GM18909 (cell line): ENCODE data around the gene STK32B.
"Not testable (repeated sequence)": the region's sequence is repeated elsewhere in the genome, so short reads cannot be mapped to it uniquely, and the experiment has no call there.

ENCODE experiments used
- ATAC-seq: cut with Tn5 transposase; IDR thresholded peaks from one replicate; pipeline ENCODE4 v1.9.1; 2021; ENCODE audit warnings: mild to moderate bottlenecking; ENCODE audit not compliant: unreplicated experiment, poor library complexity

Gene STK32B

GRCh38 chr4:5156682-5157081 lies 105.4 kb downstream of the STK32B start:
- ATAC-seq = no peak

DNA sequence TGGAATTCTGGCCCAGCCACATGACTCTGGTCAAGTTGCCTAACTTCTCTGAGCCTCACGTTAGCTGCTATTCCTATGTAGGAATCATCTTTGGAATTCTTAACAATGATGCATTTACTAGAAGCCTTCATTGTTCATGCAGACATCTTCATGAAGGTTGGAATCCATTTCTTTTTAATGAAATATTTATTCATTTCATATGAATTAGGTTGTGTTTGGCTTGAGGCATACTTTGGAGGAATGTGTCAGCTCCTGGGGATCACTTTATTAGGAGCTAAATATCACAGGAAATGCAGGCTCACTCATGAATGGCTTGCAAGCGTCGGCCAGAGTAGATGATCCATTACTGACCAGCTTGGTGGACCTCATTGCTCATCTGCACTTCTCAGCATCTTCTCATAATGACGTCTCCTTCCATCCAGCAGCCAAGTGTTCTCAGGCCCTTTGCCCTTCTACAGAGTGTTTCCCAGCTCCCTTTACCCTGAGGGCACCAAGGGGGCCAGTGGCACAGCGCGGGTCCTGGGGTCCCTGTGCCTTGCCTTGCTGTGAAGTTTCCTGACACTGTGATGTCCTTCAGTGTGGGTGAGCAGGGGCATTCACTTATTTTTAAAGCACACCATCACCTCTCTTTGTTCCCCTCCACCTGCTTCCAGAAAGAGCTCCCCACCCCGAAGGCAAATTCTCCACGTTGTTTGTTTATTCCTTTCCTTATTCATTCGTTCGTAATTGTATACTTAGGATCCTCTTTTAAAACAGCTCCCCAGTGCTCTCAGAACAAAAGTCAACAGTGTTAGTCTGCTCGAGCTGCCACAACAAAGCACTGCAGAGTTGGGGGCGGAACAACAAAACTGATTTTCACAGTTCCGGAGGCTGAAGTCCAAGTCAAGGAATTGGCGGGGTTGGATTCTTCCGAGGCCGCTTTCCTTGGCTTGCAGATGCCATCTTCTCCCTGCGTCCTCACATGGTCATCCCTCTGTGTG lies 106.8 kb downstream of the STK32B start:
- no peak for ATAC-seq

DNA sequence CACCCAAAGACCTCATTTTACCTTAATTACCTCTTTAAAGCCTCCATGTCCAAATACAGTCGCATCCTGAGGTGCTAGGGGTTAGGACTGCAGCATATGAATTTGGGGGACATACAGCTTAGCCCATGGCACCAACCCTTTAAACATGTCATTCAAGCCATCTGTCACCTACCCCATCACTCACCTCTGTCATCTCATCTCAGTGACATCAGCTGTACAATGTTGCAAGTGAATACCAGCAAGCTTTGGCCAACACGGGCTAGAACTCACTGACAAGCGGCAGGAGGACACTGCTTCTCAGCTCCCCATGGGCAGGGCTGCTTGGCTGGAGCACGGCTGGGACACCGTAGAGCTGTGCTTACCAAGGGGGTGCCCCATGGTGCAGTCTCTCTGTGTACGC lies 107.5 kb downstream of the STK32B start:
- no peak for ATAC-seq

GRCh38 chr4:5160668-5161067 lies 109.4 kb downstream of the STK32B start:
- no peak for ATAC-seq

DNA sequence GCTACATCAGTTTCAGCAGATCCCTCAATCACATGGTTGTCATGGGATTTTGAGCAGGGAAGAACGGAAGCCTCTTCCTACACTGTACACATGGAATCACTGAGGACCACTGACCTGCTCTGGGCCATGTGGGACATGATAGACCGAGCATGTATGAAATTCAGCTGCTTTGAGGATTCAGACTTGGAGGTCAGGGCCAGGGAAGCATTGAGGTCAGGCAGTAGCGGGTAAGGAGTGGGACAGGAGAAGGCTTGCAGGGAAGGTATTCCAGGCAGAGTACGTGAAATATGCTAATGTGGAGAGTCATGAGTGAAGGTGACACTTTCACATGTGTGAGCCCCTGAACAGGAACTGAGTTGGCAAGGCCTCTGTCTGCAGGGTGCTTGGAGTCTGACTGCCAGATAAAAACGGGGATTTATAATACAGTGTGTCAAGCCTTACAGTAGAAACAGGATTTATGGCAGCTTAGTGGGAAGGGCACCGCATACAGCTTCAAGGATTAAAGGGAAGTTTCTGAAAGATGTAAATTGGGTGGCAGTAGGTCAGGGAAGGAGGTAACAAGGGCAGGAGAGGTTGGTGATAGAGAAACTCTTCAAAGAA lies 111.7 kb downstream of the STK32B start:
- ATAC-seq = no peak

DNA sequence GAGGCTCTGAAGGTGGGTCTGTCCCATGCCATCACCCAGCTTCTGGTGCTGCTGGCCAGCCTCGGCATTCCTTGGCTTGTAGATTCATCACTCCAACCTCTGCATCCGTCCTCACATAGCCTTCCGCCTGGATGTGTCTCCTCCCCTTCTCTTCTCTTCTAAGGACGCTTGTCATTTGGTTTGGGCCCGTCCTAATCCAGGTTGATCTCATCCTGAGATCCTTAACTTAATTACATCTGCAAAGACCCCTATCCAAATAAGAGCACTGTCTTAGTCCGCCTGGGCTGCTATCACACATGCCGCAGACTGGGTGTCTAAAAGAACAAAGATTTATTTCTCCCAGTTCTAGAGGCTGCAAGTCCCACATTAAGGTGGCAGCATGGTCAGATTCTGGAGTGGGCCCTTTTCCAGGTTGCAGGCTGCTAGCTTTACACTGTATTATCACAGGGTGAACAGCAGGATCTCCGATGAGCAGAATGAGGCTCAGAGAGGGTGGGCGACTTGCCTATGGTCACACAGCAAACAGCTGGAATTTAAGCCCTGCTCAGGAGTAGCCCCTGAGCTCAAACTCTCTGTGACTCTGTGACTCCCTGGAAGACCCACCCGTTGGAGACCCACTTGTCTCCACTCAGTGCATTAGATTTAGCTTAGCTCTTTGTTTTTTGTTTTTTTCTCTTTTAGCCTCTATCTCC lies 113.1 kb downstream of the STK32B start:
- ATAC-seq = no peak

DNA sequence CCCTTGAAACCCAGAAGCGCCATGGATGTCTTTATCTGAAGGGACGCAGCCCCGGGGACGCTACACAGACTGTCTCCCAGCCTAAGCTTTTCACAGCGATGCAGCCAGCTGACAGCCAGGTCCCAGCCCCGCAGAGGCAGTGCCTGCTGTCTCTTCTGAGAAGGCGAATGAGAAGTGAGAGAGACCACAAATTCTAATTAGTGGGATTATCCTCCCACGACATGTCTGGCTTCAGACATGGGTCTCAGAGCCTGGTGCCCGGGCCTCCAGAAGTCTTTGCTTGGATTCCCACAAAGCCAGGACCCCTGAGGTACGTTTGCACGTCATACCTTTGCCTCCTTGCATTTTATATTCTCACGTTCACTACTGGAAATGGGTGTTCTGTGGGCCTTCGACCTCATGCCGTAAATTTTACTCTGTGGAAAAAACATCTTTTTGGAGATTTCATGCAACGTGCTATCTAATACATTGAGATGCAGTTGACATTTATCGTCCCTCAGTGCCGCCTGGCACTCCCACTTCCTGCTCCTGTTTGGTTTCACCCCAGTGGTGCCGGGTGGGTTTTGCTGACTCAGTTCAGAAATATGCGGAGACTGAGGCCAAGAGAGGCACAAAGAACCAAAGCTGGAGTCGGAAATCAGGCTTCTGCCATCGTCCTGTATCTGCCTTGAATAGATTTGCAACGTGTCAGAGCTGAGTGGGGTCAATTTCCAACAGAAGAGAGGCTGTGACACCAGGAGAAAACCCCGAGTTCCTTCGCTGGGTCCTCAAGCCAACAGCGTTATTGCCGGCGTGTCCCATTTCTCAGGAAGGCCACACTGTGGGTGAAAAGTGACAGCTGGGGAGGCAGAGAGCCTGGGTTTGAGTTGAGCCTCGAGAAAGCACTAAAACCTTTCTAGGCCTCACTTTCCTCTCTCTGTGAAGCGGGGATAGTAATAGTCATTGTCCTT lies 114.4 kb downstream of the STK32B start:
- no peak for ATAC-seq

GRCh38 chr4:5166377-5166776 lies 115.1 kb downstream of the STK32B start:
- ATAC-seq = no peak

DNA sequence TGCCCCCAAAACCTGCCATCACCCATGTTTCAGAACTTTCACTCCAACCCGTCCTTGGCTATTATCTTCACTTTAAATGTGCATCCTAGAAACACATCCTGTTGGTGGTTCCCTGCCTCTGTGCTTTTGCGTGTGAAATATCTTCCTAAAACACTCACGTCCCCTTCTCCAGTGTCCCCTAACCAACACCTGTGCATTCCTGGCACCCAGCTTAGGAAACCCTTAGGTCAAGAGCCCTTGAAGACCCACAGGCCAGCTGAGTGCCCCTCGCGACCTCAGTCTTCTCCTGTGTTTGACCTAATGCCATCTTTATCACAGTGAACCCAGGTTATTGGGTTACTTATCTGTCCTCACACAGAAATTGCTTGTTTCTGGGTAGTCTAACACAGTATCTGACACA lies 117.6 kb downstream of the STK32B start:
- ATAC-seq = no peak

DNA sequence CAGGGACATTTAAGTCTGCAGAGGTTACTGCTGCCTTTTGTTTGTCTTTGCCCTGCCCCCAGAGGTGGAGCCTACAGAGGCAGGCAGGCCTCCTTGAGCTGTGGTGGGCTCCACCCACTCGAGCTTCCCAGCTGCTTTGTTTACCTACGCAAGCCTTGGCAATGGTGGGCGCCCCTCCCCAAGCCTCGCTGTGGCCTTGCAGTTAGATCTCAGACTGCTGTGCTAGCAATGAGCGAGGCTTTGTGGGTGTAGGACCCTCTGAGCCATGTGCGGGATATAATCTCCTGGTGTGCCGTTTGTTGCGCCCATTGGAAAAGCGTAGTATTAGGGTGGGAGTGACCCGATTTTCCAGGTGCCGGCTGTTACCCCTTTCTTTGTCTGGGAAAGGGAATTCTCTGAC lies 124.6 kb downstream of the STK32B start:
- ATAC-seq = not testable (repeated sequence)

DNA sequence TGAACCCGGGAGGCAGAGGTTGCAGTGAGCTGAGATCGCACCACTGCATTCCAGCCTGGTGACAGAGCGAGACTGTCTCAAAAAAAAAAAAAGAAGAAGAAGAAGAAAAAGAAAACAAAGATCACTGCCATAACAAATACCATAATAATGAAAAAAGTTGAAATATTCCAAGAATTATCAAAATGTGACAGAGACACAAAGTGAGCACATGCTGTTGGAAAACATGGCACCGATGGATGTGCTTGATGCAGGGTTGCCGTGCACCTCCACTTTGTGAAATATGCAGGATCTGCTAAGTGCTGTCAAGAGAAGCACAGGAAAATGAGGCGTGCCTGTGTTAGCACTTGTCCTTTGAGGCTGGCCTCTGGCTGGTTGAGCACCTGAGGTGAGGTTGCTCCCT lies 133.3 kb downstream of the STK32B start:
- ATAC-seq = no peak

- ATAC-seq = no peak
These were observed 134.3 kb downstream of the STK32B start for GRCh38 chr4:5185551-5185950.

DNA sequence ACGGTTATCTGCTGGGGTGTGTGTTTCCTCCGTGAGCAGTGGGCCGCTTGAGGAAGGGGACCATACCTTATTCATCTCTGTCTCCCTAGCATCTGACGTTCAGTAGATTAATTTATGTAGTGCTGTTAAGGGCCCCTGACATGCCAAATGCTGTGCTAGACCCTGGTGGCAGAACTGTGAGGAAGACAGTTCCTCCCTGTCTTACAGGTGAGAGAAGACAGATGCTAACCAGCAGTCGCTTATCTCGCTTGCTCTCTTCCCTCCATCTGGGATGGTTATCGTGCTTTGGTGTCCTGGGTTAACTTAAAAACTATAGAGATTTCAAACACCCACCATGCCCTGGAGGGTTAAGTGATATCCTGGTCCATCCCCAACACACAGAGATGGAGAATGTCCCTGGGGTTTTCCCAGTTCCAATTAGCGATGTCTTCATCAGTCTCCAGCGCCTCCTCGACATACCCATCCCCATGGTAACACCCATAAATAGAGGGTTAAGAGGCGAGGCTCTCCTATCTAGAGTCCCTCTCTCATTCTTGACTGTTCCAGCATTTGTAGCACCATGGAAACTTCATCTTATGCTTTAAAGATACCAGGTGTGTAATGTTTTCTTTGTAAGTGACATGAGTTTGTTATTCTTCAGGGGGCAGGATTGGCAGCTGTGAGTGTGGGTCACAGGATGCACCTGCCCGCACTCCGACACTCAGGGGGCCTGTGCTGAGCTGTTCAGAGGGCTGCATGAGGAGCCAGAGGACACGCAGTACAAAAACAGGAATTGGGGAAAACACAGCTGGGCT lies 135.2 kb downstream of the STK32B start:
- ATAC-seq = no peak

GRCh38 chr4:5188130-5188529 lies 136.8 kb downstream of the STK32B start:
- no peak for ATAC-seq

- no peak for ATAC-seq
These were observed 140.6 kb downstream of the STK32B start for GRCh38 chr4:5191831-5192230.

- ATAC-seq = no peak
These were observed 141.0 kb downstream of the STK32B start for GRCh38 chr4:5192271-5192670.

GRCh38 chr4:5192678-5193077 lies 141.4 kb downstream of the STK32B start:
- ATAC-seq = no peak

DNA sequence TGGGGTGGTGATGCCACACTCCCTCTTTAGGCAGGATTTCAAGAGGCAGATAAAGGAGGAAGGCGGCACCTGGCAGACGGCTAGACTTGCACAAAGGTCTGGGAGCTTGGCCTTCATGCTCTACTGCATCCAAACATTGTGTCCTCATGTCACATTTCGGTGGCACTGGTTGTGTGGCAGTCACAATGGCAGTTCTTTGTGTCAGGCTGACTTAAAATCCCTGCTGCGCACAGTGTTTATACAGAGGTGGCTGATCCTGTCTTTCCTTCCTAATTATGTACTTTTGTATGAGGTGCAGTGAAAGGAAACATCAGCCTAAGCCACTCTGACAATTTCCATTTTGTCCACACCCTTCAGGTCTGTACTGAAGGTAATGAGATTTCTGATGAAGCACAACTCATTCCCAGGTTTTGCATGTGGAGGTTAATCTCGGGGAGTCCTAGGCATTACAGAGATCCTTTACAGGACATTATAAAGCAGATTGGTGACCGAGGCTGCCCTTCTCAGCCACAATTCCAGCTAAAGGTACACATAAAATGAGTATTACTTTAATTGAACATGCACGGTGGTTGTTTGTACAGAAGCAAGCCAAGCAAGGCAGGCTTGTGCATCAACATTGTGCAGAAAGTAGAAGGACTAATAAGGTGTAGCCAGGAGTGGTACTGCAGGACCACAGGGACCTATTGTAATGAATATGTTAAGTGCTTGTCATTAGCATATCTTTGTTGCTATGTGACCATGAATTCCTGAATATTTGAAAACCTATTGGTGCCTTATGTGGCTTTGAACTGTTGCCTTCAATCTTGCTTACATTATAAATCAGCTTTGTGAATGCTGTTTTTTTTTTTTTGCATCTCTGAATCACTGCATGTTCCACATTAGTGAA lies 147.6 kb downstream of the STK32B start:
- ATAC-seq = no peak
